ENCODE data around the gene RAB7A.

RAB7A gene

DNA sequence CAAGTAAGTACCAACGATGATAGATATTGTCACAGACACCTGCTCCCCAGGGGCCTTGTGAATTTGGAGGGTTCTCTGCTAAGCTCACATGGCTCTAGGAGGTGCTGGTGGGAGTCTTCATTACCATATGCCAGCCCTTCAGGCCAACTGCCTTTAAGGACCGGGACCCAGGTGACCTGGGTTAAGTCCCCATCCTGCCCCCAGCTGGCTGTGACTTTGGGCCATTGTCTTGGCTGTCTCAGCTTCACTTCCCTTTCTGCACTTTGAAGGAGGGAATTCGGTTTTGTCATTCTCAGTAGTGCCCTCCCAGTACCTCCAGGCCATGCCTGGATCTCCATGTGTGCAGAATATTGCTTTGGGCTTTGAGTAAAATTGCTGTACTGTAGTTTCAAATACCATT lies 80.6 kb downstream of the RAB7A start:
- H3K27ac ChIP-seq, result no peak overlapping the region
- TF ChIP-seq, protein P1, sequence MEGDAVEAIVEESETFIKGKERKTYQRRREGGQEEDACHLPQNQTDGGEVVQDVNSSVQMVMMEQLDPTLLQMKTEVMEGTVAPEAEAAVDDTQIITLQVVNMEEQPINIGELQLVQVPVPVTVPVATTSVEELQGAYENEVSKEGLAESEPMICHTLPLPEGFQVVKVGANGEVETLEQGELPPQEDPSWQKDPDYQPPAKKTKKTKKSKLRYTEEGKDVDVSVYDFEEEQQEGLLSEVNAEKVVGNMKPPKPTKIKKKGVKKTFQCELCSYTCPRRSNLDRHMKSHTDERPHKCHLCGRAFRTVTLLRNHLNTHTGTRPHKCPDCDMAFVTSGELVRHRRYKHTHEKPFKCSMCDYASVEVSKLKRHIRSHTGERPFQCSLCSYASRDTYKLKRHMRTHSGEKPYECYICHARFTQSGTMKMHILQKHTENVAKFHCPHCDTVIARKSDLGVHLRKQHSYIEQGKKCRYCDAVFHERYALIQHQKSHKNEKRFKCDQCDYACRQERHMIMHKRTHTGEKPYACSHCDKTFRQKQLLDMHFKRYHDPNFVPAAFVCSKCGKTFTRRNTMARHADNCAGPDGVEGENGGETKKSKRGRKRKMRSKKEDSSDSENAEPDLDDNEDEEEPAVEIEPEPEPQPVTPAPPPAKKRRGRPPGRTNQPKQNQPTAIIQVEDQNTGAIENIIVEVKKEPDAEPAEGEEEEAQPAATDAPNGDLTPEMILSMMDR (IDR thresholded peaks at IDR 0.05; ENCODE audit: low read depth, low read length), result no peak
- no peaks in the 10 kb centered on the region for H3K27me3 ChIP-seq (ENCODE audit: insufficient read depth, low read depth, severe bottlenecking)
- DNase-seq, result no peak
- no peak overlapping the region for H3K4me3 ChIP-seq (ENCODE audit: low read depth, low read length)
- peaks cover 41% of the 10 kb centered on the region for H3K36me3 ChIP-seq
- H3K9me3 ChIP-seq (ENCODE audit: severe bottlenecking), result no peaks in the 10 kb centered on the region

DNA sequence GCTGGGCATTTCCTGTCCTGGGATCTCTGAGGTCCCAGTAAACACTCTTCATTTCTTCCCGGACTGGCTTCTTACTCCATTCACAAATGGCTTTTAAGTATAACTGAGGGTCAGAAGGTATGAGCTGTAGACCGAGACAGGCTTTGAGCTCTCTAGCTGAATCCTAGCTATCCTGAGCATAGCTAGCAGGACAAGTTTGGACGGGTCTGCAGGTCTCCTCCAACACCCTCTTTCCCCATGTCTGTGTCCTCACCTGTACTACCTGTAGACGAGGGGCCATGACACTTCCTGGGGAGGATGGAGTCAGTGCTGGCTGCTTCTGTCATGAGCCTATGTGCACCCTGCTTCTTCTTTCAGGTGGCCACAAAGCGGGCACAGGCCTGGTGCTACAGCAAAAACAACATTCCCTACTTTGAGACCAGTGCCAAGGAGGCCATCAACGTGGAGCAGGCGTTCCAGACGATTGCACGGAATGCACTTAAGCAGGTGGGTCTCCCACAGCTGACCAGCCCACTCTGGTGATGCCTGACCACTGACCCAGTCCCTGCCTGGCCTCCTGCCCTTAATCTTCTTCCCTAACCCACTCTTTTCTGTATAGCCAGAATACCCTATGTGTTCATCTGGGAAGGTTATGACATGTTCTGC lies 81.3 kb downstream of the RAB7A start:
- no peak for DNase-seq
- H3K27ac ChIP-seq, result no peak overlapping the region

DNA sequence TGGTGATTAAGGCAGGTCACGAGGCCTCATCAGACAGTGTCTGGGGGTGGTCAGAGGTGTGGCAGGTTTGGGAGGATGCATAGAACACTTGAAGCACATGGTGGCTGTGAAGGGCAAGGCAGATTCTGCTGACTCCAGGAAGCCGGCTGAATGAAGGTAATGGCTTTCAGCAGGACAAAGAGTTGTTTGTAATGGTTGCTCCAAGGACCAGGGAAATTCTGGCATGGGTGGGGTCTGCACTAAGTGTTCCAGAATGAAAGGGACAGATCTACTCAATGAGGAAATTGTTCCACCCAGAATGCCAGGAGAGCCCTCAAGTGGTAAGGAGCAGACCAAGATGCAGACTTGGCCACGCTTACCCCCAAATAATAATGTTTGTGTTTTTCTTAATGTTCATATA lies 82.7 kb downstream of the RAB7A start:
- Histone ChIP-seq H3K27me3 (ENCODE audit: insufficient read depth, low read depth, severe bottlenecking) (no peaks in the 10 kb centered on the region), H3K4me3 (ENCODE audit: low read depth, low read length) (no peak overlapping the region), H3K9me3 (ENCODE audit: severe bottlenecking) (no peaks in the 10 kb centered on the region), H3K36me3 (peaks cover 49% of the 10 kb centered on the region), H3K27ac (no peak overlapping the region)
- TF ChIP-seq, protein P1 (IDR thresholded peaks at IDR 0.05; ENCODE audit: low read depth, low read length), result no peak
- no peak for DNase-seq

More for the DNA sequence above, 81.3 kb downstream of the RAB7A start:
- Histone ChIP-seq H3K9me3 (ENCODE audit: severe bottlenecking) (no peaks in the 10 kb centered on the region), H3K27me3 (ENCODE audit: insufficient read depth, low read depth, severe bottlenecking) (no peaks in the 10 kb centered on the region), H3K36me3 (peaks cover 41% of the 10 kb centered on the region), H3K4me3 (ENCODE audit: low read depth, low read length) (no peak overlapping the region)
- TF ChIP-seq, protein P1 (IDR thresholded peaks at IDR 0.05; ENCODE audit: low read depth, low read length), result no peak

DNA sequence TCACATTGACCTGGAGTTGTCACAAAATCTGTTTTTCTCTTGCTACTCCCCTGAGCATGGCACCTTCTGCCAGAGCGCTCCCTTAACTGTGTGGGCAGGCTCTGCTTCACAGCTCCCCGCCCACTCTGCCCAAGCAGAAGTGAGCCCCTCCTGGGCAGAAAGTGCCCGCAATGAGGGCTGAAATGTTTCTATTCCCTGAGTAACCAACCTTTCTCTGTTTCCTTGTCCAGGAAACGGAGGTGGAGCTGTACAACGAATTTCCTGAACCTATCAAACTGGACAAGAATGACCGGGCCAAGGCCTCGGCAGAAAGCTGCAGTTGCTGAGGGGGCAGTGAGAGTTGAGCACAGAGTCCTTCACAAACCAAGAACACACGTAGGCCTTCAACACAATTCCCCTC lies 87.1 kb downstream of the RAB7A start:
- Histone ChIP-seq H3K9me3 (ENCODE audit: severe bottlenecking) (no peaks in the 10 kb centered on the region), H3K36me3 (peaks cover 36% of the 10 kb centered on the region), H3K27ac (no peak overlapping the region), H3K27me3 (ENCODE audit: insufficient read depth, low read depth, severe bottlenecking) (no peaks in the 10 kb centered on the region), H3K4me3 (ENCODE audit: low read depth, low read length) (no peak overlapping the region)
- DNase-seq, result no peak
- TF ChIP-seq, protein P1 (IDR thresholded peaks at IDR 0.05; ENCODE audit: low read depth, low read length), result no peak

DNA sequence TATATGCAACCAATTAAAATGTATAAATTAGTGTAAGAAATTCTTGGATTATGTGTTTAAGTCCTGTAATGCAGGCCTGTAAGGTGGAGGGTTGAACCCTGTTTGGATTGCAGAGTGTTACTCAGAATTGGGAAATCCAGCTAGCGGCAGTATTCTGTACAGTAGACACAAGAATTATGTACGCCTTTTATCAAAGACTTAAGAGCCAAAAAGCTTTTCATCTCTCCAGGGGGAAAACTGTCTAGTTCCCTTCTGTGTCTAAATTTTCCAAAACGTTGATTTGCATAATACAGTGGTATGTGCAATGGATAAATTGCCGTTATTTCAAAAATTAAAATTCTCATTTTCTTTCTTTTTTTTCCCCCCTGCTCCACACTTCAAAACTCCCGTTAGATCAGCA lies 88.1 kb downstream of the RAB7A start:
- TF ChIP-seq, protein P1 (IDR thresholded peaks at IDR 0.05; ENCODE audit: low read depth, low read length), result no peak
- no peak overlapping the region for H3K27ac ChIP-seq
- no peaks in the 10 kb centered on the region for H3K9me3 ChIP-seq (ENCODE audit: severe bottlenecking)
- no peak overlapping the region for H3K4me3 ChIP-seq (ENCODE audit: low read depth, low read length)
- H3K27me3 ChIP-seq (ENCODE audit: insufficient read depth, low read depth, severe bottlenecking), result no peaks in the 10 kb centered on the region
- no peak for DNase-seq
- peaks cover 31% of the 10 kb centered on the region for H3K36me3 ChIP-seq

Measured in WERI-Rb-1 (cell line).